ENCODE data around the gene MLX.

MLX gene

DNA sequence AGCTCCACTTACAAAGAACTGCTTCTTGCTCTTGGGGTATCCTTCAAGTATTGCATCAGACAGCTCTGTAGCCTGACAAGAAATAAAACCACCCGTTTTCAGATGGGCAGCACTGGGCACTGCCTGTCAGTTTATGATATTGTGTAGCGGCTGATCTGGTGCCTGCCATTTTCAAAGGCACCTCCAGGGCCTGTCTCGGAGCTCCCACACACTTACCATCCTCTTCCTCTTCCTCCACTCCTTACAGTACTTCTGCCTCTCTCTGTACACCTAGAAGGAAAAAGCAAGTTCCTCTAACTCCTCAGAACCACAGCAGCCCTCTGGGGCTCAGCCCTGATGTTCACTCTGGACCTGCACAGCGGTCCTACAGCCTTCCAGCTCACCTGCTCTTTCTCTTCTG lies 6.2 kb downstream of the MLX start:
- DNase-seq: no peak
- intact Hi-C loops (cut with DNase I): no loop called here

GRCh38 chr17:42574463-42574862 lies 7.6 kb downstream of the MLX start:
- intact Hi-C loops (cut with DNase I): no loop called here
- DNase-seq: no peak

DNA sequence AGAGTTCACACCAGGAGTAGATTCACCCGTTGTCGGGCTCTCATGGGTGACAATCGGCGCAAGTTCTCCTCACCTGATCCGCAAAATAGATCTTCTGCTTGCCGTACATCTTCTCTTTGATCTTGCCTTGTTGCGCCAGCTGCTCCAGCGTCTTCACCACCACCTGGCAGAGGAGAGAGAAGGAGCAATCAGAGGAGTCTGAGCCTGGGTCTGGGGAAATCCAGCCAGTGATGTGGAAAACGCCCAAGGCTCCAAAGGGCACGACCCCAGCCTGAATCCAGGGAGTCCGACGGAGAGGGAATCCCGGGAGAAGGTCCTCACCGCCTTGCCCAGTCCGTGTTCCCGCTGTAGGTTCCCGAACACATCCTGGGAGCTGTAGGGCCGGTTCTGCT lies 10.2 kb downstream of the MLX start:
- intact Hi-C loops (cut with DNase I): loop anchor here (2.0 kb wide), 1 partner anchor 100 kb away; the partner anchor contains the start of gene PLEKHH3
- no peak for DNase-seq

DNA sequence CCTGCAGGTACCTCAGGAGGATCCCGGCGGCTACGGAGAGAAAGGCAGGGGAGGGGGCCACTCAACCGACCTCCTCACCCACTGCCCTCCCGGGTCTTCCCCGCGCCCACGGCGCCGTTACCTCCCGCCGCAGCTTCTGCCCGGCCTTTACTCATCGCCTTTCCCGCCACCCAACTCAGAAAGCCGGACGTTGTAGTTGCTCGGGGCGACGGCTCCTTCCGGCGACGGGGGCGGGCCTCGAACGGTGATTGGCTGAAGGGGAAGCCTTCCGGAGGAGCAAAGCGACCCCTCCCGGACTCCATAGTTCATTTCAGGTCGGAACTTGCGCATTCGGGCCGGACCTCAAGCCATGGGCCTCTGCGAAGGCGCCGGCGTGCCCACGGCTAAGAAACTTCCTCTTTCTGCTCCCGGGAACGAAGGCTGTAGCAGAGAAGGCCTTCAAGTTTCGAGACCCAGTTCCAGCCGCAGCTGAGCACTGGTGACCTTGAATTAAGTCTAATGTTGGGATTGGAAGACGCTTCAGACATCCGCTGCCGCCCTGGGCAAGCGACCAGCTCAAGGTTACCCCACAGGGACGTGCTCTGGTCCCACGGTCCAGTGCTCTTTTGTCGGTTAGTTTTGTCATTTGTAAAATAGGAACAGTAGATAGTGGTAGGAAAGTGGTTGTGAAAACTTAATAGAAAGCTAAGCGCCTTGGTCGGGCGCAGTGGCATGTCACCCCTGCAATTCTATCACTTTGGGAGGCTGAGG lies 10.8 kb downstream of the MLX start, which contains the start of gene PSMC3IP:
TSS of gene PSMC3IP (minus strand) at position 198 of the 750 bp plus-strand sequence. CDS start at position 155, 43 bp downstream.
- peak; percentile 92 to 99 (median 96) for DNase-seq
- intact Hi-C loops (cut with DNase I): loop anchor here (2.0 kb wide), 1 partner anchor 99 kb away; the partner anchor contains the start of gene PLEKHH3

DNA sequence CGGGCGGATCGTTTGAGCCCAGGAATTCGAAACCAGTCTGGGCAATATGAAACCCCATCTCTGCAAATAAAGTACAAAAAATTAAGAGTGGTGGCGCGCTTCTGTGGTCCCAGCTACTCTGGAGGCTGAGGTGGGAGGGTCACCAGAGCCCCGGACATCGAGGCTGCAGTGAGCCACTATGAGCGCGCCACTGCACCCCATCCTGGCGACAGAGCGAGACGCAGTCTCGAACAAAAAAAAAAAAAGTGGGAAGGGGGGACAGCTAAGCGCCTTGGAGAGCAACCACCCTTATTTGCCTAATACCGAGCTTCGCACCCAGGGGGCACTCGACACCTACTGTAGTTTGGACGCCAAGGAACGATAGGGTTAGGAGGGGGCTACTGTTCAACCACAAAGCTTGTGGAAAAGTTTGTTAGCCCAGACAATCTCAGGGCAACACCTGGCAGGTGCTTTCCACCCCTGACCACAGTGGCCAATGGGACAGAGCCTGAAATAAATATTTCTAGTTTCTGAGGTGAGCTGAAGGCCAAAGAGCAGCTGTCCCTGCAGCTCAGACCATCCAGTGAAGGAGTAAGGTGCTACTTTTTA lies 11.5 kb downstream of the MLX start:
- intact Hi-C loops (cut with DNase I): no loop called here
- peak in 9 of 10 donors; percentile 46 to 92 (median 70) for DNase-seq

DNA sequence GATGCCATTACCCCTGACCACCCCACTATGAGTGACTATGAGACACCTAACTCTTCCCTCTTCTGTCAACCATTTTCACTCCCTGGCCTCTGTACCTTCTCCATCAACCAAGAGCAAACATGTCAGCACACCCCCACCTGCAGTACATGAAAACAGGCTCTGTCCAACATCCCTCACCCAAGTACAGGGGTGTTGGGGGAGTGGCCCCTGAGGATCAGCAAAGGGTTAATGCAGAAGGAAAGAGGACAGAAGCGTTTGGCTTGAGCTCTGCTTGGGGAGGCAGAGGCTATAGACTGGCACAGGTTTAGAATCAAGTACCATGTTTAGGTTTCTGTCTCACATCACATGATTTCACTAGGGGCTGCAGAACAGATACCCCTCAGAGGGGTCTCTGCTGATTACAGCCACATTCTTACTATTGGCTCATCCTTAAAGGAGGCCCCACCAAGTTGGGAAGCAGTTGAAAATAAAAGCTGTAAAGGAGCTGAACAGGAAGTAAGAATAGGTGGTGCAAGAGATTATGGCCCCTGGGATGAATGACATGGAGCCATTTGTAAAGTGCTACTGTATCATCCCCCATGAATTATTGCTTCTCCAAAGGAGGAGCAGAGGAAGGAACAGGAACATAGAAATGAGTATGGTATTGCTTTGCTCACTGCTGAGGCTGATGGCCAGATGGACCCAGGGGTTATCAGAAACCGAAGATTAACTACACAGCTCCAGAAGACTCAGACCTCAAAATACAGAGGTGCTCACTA lies 13.1 kb downstream of the MLX start:
- DNase-seq: no peak
- intact Hi-C loops (cut with DNase I): no loop called here

DNA sequence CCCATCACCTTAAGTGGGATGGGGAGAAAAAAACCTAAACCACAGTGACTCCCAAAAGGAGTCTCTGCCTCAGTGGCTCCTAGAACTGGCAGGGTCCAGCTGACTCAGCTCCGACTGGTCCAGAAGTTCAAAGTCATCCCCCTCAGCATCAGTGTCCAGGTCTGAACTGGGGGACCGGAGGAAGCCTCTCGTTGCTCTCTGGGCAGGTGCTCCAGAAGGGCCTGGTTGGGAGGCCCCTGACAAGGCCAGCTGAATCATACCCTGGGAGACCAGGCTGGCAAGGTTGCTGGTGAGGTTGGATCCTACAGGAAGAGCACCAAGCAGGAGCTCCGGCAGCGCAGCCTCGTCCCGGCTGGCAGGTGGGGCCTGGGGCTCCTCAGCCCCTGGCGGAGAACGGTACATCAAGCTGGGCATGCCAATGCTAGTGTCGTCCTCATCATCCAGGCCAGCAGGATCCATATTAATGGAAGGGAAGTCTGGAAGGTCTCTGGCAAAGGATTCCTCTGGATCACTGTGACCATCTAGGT lies 14.9 kb downstream of the MLX start:
- intact Hi-C loops (cut with DNase I): no loop called here

GRCh38 chr17:42584880-42585279 lies 18.0 kb downstream of the MLX start:
- intact Hi-C loops (cut with DNase I): no loop called here
- DNase-seq: no peak

More for the DNA sequence above, 14.9 kb downstream of the MLX start:
- no peak for DNase-seq

DNA sequence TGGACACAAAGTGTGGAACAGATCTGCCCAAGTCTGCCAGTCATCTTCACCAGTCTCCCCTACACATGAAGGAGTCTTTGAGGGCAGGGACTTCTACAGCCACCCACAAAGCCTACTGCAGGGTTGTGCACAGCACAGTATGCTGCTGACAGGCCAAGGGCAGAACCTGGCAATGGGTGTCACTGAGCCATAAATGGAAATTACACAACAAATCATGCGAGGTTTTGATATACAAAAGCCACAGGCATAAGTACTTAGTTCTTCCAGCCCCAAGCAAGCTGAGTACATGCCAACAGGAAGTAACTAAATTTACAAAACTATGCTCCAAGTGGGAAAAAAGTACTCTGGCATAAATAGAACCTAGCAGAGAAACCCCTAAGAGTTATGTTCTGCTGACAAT lies 18.5 kb downstream of the MLX start:
- DNase-seq: no peak
- intact Hi-C loops (cut with DNase I): no loop called here

- intact Hi-C loops (cut with DNase I): no loop called here
- no peak for DNase-seq
These were observed 19.8 kb downstream of the MLX start for GRCh38 chr17:42586514-42587230.

DNA sequence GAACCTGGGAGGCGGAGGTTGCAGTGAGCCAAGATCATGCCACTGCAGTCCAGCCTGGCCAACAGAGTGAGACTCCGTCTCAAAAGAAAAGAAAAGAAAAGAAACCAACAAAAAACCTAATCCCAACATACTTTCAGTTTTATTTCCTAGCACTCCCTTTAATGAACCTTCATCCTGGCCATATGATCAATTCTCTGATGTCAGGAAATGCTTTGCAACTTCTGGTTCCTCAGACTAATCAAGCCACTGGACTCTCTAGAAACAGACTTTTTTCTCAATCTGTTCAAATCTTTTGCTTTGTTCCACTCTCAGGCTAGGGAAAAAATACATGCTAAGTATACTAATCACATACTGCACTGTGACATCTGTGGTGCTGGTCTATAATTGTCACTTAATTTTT lies 24.0 kb downstream of the MLX start:
- intact Hi-C loops (cut with DNase I): no loop called here
- DNase-seq: no peak

DNA sequence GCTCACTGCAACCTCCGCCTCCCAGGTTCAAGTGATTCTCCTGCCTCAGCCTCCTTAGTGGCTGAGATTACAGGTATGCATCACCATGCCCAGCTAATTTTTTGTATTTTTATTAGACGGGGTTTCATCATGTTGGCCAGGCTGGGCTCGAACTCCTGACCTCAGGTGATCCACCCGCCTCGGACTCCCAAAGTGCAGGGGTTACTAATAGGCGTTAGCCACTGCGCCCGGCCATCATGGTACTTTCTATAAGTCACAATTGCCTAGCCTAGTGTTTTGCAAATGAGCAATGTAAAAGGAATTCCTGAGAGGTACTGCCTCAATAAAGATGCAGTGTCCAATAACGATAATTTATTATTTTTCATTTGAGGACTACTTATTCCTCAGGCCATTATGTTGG lies 24.5 kb downstream of the MLX start:
- intact Hi-C loops (cut with DNase I): no loop called here
- DNase-seq: no peak

- intact Hi-C loops (cut with DNase I): no loop called here
- DNase-seq: no peak
These were observed 29.5 kb downstream of the MLX start for GRCh38 chr17:42596386-42596785.

GRCh38 chr17:42598905-42599304 lies 32.0 kb downstream of the MLX start:
- peak in 1 of 10 donors; percentile 40 for DNase-seq
- intact Hi-C loops (cut with DNase I): no loop called here

DNA sequence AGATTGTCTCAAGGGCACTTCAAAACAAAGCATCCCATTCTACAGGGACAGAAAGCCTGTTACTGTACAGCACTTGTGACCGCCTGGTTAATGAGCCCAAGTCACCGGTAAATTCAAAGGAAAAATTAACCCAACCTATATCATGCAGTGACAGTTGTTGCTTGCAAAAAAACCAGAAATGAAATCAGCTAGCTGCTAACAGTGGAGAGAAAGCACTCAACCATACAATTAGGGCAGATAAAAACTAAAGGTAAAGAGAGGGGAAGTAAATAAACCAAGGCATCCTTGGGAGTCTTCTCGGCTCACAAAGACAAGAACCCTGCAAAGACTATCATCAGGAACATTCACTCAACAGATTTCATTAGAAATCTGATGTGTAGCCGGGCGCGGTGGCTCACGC lies 36.4 kb downstream of the MLX start:
- DNase-seq: no peak
- intact Hi-C loops (cut with DNase I): no loop called here

GRCh38 chr17:42607769-42608168 lies 40.9 kb downstream of the MLX start:
- intact Hi-C loops (cut with DNase I): no loop called here
- DNase-seq: no peak

DNA sequence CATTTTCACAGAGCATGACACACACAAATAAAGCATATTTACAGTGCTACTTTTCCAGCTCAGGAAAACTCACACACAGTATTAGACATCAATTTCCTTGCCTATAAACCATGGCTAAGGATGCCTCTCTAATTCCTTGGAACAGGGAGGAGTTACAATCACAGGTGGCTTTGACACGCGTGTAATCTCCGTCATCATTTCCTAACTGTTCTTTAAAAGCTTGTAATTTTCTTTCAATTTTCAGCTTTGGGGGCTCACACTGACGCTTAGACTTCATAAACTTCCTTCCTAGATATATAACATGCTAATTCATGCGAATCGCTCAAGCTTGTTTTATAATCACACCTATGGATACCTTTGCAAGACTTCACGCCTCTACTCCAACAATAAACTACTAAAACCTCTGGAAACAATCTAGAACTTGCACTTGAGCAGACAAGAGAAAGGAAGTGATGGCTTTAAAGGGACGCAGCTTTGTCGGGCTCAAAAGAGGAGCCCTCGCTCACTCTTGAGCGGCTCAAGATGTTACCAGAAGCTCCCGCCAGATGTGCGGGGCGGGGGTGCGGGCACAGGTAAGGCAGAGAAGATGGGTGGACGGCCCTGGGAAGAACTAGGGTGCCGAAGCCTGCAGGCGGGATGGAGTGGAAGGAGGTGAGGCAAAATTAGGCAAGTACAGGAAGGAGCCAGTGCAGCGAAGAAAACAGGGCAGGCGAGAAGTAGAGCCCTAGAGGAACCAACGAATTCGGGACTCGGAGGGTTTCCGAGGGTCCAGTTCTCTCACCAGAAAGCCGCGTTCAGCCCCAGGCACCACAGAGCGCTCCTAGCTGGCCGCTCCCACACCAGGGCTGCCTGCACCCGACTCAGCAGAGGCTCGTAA lies 41.6 kb downstream of the MLX start:
- intact Hi-C loops (cut with DNase I): loop anchor here (1.0 kb wide), 1 partner anchor 71 kb away; no protein-coding TSS in a partner anchor
- peak in 3 of 10 donors; percentile 12 to 81 (median 81) for DNase-seq

DNA sequence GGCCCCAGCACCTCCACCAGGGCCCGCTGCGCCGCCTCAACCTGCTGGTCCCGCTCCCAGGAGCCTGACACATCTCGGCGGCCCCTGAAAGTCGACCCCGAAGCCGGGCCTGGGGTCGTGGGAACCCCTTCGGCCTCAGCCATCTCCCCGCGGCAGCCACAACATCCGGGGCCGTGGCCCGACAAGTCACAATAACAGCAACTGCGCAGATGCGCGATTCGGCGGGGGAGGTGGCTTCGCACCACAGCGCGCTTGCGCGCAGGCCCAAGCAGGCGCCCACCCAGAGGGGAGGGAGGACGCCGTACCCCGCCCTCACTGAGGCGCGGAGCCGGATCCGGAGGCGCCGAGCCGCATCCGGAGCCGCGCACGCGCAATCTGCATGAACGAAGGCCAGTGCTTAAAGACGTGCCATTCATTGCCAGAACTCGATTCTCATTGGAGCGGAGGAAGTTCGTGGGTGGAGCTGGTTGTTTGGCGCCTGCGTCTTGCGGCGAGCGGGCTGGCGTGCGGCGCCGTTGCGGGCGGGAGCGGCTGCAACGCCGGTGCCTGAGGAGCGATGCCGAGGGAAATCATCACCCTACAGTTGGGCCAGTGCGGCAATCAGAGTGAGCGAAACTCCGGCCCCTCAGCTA lies 42.4 kb downstream of the MLX start, which contains the start of the genes RETREG3 and TUBG1:
TSS of gene RETREG3 (minus strand) at position 193 of the 632 bp plus-strand sequence. CDS start at position 143, 50 bp downstream.
TSS of gene TUBG1 (plus strand) at position 502 of the 632 bp plus-strand sequence. CDS start at position 557, 55 bp downstream.
- intact Hi-C loops (cut with DNase I): loop anchor here (1.0 kb wide), 1 partner anchor 70 kb away; no protein-coding TSS in a partner anchor
- DNase-seq: peak; percentile 96 to 100 (median 98)

All from posterior cingulate gyrus (tissue), 11 donors.